Hair follicle dermal papilla cell (primary cell): ENCODE results near the gene USP17L30. TPM values are rescaled to one million over a fixed set of nuclear protein-coding genes. Genes with fewer than 3 reads are reported as not detected.

ENCODE experiments used
- small RNA-seq: library from RNA; depleted of rRNA; stranded (forward); fragments of <200 nt; gene quantifications from one replicate; pipeline ENCODE3, GENCODE V24; 2012
- total RNA-seq: library from RNA; depleted of rRNA; stranded (reverse); fragments of >200 nt; gene quantifications from 2 replicates; pipeline ENCODE4 v1.2.3, GENCODE V29; 2012

The USP17L30 gene, protein sequence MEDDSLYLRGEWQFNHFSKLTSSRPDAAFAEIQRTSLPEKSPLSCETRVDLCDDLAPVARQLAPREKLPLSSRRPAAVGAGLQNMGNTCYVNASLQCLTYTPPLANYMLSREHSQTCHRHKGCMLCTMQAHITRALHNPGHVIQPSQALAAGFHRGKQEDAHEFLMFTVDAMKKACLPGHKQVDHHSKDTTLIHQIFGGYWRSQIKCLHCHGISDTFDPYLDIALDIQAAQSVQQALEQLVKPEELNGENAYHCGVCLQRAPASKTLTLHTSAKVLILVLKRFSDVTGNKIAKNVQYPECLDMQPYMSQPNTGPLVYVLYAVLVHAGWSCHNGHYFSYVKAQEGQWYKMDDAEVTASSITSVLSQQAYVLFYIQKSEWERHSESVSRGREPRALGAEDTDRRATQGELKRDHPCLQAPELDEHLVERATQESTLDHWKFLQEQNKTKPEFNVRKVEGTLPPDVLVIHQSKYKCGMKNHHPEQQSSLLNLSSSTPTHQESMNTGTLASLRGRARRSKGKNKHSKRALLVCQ
- total RNA-seq = not detected in 2 replicates

GRCh38 chr4:9362829-9363228 lies at the start of gene USP17L30:
USP17L30 (plus strand) TSS chr4:9363129; CDS start chr4:9363129, 0 bp downstream.

DNA sequence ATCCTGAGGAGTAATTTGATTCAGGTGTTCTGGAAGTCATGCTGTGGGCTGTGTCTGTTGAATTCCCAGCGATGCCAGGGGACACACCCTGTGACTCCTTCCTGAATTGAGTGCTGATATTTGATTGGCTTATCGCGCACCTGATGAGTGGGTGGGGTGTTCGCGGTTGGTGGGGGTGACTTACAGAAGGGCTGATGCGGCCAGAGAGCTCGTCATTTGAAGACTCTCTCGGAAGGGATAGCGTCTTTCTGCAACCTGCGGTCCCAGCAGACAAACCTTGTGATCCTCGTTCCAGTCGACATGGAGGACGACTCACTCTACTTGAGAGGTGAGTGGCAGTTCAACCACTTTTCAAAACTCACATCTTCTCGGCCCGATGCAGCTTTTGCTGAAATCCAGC lies 38.1 kb upstream of the USP17L30 start, which contains the start of gene USP17L24:
USP17L24 (plus strand) TSS at position 301 of the 400 bp plus-strand sequence; CDS start at position 301, 0 bp downstream.

GRCh38 chr4:9329611-9330010 lies 33.3 kb upstream of the USP17L30 start, which contains the start of gene USP17L25:
USP17L25 (plus strand) TSS chr4:9329911; CDS start chr4:9329911, 0 bp downstream.

DNA sequence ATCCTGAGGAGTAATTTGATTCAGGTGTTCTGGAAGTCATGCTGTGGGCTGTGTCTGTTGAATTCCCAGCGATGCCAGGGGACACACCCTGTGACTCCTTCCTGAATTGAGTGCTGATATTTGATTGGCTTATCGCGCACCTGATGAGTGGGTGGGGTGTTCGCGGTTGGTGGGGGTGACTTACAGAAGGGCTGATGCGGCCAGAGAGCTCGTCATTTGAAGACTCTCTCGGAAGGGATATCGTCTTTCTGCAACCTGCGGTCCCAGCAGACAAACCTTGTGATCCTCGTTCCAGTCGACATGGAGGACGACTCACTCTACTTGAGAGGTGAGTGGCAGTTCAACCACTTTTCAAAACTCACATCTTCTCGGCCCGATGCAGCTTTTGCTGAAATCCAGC lies 28.6 kb upstream of the USP17L30 start, which contains the start of gene USP17L26:
USP17L26 (plus strand) TSS at position 301 of the 400 bp plus-strand sequence; CDS start at position 301, 0 bp downstream.

GRCh38 chr4:9339103-9339502 lies 23.8 kb upstream of the USP17L30 start, which contains the start of gene USP17L5:
USP17L5 (plus strand) TSS chr4:9339403; CDS start chr4:9339403, 0 bp downstream.

GRCh38 chr4:9343848-9344247 lies 19.1 kb upstream of the USP17L30 start, which contains the start of gene USP17L27:
USP17L27 (plus strand) TSS chr4:9344148; CDS start chr4:9344148, 0 bp downstream.

DNA sequence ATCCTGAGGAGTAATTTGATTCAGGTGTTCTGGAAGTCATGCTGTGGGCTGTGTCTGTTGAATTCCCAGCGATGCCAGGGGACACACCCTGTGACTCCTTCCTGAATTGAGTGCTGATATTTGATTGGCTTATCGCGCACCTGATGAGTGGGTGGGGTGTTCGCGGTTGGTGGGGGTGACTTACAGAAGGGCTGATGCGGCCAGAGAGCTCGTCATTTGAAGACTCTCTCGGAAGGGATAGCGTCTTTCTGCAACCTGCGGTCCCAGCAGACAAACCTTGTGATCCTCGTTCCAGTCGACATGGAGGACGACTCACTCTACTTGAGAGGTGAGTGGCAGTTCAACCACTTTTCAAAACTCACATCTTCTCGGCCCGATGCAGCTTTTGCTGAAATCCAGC lies 14.3 kb upstream of the USP17L30 start, which contains the start of gene USP17L28:
USP17L28 (plus strand) TSS at position 301 of the 400 bp plus-strand sequence; CDS start at position 301, 0 bp downstream.

DNA sequence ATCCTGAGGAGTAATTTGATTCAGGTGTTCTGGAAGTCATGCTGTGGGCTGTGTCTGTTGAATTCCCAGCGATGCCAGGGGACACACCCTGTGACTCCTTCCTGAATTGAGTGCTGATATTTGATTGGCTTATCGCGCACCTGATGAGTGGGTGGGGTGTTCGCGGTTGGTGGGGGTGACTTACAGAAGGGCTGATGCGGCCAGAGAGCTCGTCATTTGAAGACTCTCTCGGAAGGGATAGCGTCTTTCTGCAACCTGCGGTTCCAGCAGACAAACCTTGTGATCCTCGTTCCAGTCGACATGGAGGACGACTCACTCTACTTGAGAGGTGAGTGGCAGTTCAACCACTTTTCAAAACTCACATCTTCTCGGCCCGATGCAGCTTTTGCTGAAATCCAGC lies 9.6 kb upstream of the USP17L30 start, which contains the start of gene USP17L29:
USP17L29 (plus strand) TSS at position 301 of the 400 bp plus-strand sequence; CDS start at position 301, 0 bp downstream.

Small RNA genes lying within 50 kb of the gene (small RNA-seq; reads per million reads assigned to genes)
- not detected for gene RNA5SP153

Other genes with a start within 250 kb of the USP17L30 start
- gene FAM90A26, start 192.7 kb upstream of the USP17L30 start, total RNA-seq = not detected in 2 replicates
- gene USP17L10, start 152.5 kb upstream of the USP17L30 start, total RNA-seq = not detected in 2 replicates
- not detected in 2 replicates for gene USP17L11, start 147.7 kb upstream of the USP17L30 start, total RNA-seq
- not detected in 2 replicates for gene USP17L12, start 143.0 kb upstream of the USP17L30 start, total RNA-seq
- not detected in 2 replicates for gene USP17L13, start 138.2 kb upstream of the USP17L30 start, total RNA-seq
- gene USP17L15, start 128.7 kb upstream of the USP17L30 start, total RNA-seq = not detected in 2 replicates
- not detected in 2 replicates for gene USP17L17, start 119.2 kb upstream of the USP17L30 start, total RNA-seq
- gene USP17L18, start 114.5 kb upstream of the USP17L30 start, total RNA-seq = not detected in 2 replicates
- gene USP17L19, start 109.8 kb upstream of the USP17L30 start, total RNA-seq = not detected in 2 replicates
- gene USP17L20, start 105.0 kb upstream of the USP17L30 start, total RNA-seq = not detected in 2 replicates
- not detected in 2 replicates for gene USP17L21, start 100.3 kb upstream of the USP17L30 start, total RNA-seq
- gene USP17L22, start 95.5 kb upstream of the USP17L30 start, total RNA-seq = not detected in 2 replicates
- not detected in 2 replicates for gene USP17L24, start 38.0 kb upstream of the USP17L30 start, total RNA-seq
- gene USP17L25, start 33.2 kb upstream of the USP17L30 start, total RNA-seq = not detected in 2 replicates
- not detected in 2 replicates for gene USP17L26, start 28.5 kb upstream of the USP17L30 start, total RNA-seq
- gene USP17L5, start 23.7 kb upstream of the USP17L30 start, total RNA-seq = not detected in 2 replicates
- not detected in 2 replicates for gene USP17L27, start 19.0 kb upstream of the USP17L30 start, total RNA-seq
- not detected in 2 replicates for gene USP17L28, start 14.2 kb upstream of the USP17L30 start, total RNA-seq
- not detected in 2 replicates for gene USP17L29, start 9.5 kb upstream of the USP17L30 start, total RNA-seq
- gene DEFB131A, start 81.3 kb downstream of the USP17L30 start, total RNA-seq = not detected in 2 replicates